Activated naive CD8-positive, alpha-beta T cell treated with anti-CD3 and anti-CD28 coated beads, Interleukin-2, amount 50 U/mL, for 16 hours (primary cell): ENCODE results near the gene COPZ1.
"Not testable (repeated sequence)": the region's sequence is repeated elsewhere in the genome, so short reads cannot be mapped to it uniquely, and the experiment has no call there.

Experiments used
- DNase-seq: peaks from one replicate; pipeline ENCODE4 v3.0.0-alpha.2; 2020; ENCODE audit warnings: low read depth, low spot score

Gene COPZ1

GRCh38 chr12:54331461-54331860 lies 6.5 kb downstream of the COPZ1 start:
- no peak for DNase-seq

- no peak for DNase-seq
Observed at GRCh38 chr12:54333420-54334034, 8.6 kb downstream of the COPZ1 start.

DNA sequence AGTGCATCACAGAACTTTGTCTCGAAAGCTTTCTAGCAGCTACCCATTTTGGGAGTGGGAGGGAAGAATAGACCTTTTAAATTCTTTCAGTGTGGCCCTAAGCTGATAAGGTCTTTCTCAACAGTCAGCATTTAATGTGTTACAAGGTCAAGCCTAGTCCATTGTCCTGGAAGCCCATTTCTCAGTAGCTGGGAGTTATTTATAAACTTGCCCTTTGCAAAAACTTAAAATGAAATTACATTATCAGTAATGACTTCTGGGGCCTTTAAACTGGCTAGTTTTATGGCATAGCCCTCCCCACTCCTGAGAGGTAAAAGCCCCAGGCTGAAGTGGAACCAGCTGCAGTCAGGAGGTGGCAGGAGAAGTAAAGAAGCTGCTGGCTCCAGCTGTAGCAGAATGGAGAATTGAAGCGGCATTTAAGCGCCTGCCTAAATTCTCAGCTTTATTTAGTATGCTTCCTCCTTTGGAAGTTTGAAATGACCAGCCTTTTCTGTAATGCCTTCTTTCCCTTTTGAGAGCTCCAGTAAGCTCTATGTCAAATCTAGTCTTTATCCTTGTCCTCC lies 12.4 kb downstream of the COPZ1 start:
- no peak for DNase-seq

DNA sequence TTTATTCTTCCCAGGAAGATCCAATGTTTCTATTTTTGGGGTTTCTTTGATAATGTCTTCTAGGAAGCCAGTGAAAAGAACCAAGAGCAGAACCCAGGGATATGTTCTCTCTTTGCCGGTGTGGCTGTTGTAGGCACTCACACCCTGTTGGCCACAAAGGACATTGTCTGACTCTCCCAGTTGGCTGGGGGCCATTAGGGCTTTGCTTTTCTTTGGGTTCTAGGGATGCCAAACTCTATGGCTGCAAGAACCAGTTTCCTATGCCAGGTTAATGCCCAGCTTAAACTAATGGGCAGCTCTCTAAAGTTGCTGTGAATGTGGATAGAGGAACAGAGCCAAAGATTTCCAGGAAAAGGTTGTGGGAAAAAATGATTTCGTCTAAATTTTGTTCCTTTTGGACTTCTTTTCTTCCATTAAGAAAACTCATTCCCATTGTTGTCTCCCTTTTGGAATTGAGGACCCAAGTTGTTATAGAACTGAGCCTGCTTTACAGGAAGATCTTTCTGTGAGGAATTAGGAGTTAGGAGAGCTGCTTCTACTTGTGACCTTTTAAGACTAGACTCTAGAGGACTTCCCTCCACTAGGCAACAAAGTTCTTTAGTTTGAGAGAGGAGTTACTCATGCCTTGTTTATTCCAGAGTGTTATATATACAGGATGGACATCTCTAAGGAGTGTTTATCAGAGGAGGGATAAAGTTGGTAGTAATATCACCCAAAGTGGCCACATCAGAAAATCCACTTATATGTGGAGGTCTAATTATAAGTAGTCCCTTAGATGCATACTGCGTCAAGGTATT lies 13.1 kb downstream of the COPZ1 start:
- no peak for DNase-seq

- DNase-seq = no peak
Observed at GRCh38 chr12:54338698-54339296, 13.9 kb downstream of the COPZ1 start.

DNA sequence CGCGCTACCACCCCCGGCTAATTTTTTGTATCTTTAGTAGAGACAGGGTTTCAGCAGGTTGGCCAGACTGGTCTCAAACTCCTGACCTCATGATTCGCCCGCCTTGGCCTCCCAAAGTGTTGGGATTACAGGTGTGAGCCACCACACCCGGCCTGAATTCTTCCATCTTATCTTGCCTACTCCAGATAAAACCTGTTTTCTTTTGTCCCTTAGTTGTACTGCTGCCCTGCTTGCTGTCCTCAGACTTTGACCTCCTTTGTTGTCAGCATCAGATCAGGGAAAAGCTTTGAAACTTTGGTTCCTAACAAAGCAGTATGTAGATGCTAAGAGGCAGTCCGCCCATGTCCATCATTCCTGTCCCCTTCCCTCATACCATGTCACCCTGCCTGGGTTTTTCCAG lies 15.9 kb downstream of the COPZ1 start:
- DNase-seq = no peak

- no peak for DNase-seq
Observed at GRCh38 chr12:54341378-54342300, 16.7 kb downstream of the COPZ1 start.

GRCh38 chr12:54349036-54349435 lies 24.1 kb downstream of the COPZ1 start:
- DNase-seq = no peak

- DNase-seq = no peak
Observed at GRCh38 chr12:54349679-54350078, 24.7 kb downstream of the COPZ1 start.

DNA sequence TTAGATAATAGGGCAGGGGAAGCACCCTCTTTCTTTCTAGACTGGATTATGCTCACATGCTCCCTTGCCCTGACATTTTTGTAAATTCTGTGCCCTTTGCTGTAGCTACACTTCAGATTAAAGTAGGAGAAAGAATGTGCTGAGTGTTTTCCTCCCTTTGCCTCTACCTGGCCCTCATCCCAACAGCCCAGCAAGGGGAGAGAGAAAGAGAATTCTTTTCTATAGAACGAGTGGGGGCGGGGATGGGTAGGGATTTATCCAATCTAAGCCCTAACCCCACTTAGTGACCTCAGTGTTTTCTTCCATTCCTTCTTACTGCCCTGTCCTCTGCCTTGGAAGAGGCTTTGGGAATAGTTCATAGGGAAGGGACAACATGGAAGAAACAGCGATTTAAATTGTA lies 25.8 kb downstream of the COPZ1 start:
- no peak for DNase-seq

DNA sequence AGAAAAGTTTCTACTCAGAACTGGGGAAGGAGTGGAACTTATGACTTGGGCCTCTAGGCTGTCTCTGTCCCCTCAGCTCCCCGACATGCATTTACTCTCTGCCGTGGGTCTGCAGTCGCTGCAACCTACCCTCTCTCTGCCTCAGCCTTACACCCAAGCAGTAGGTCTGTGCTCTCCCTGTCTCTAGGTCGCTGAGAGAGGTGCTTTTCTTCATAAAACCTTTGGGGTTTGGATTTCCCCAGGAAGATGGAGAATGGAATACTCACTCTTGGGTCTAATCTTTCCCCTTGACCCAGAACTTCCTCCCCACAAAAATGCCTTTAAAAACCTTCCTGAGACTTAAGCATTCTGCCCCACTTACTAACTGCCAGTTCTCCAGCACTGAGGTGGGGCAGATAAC lies 26.4 kb downstream of the COPZ1 start:
- no peak for DNase-seq

GRCh38 chr12:54352022-54352531 lies 27.1 kb downstream of the COPZ1 start:
- DNase-seq = no peak

DNA sequence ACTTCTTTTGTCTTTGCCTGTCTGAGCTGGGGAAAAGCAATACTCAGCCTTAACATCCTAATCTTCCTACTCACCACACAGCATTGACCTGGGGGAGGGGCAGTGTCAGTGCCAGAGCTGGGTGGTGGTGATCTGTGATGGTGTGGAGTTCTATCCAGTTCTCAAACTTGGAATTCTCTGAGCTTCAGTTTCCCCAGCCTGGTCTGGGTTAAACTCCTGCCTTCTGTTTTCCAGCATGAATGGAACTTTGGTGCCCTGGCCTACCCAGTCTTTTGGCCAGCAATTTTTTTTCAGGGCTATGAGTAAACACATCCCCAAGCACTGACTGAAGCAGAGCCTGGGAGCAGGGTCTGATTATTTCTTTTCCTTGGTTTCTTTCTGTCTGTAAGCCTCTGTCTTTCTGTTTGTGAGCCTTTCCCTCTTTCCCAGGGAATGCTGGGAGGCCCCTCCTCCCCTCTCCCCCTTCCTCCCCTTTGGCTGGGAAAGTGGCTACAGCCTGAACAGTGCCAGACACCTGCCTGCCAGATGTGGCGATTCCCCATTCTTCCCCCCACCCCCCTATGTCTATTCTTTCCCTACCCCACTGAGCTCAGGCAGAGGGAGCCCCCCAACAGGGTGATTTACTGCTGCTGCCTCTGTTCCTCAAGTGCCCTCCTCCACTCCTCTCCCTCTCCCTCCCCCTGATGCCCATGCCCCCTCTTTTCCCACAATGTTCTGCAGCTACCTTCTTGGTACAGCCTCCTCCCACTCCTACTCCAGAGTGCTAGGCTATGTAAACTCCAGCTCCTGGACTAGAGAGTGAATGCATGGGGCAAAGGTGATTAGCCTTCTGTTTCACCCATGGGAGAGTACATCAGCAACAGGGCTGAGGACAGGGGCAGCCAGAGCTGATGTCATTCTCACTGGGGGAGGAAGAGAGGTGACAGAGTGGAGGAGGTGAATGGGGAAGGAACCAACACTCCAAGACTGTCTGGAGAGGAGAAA lies 28.3 kb downstream of the COPZ1 start:
- no peak for DNase-seq

DNA sequence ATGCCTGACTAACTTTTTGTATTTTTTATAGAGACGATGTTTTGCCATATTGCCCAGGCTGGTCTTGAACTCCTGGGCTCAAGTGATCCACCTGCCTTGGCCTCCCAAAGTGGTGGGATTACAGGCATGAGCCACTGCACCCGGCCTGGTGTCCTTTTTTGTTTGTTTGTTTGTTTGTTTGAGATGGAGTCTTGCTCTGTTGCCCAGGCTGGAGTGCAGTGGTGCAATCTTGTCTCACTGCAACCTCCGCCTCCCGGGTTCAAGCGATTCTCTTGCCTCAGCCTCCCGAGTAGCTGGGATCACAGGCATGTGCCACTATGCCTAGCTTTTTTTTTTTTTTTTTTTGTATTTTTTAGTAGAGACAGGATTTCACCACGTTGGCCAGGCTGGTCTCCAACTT lies 29.3 kb downstream of the COPZ1 start:
- DNase-seq = not testable (repeated sequence)

GRCh38 chr12:54355104-54355815 lies 30.3 kb downstream of the COPZ1 start:
- no peak for DNase-seq

GRCh38 chr12:54356228-54356627 lies 31.3 kb downstream of the COPZ1 start:
- no peak for DNase-seq

- DNase-seq = no peak
Observed at GRCh38 chr12:54356951-54357356, 32.0 kb downstream of the COPZ1 start.

DNA sequence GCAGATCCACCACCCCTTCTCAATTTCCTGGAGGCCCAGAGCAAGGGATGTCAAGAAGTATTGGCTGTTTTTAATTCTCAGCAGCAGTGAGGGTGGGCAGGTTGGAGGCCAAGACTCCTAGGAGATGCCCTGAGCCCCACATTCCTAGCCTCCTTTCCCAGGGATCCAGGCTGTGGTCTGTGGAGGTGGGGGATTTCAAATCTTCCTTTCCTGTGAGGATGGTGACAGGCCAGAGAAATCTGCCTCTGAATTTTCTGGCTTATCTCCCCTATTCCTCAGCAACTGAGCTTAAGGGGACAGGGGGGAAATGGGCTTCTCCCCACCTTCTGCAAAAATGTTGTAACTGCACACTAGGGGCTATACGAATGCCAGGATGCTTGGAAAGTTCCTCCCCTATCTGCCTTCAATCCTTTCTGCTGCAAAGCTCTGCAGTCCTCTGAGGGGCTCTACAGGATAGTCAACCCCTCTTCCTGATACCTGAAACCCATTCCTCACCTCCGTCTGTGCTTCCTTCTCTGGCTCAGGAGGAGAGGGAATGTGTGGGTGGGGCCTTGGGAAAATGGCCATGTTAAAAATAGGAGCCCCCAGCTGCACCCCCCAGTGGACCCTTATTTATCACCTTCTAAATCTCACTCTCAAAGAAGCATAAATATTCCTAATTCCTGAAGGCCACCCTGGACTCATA lies 32.7 kb downstream of the COPZ1 start:
- no peak for DNase-seq
